Mammary epithelial cell (primary cell): ENCODE results near the gene DRC7.

Experiments used
- CTCF ChIP-seq, 2 donors: IDR thresholded peaks in 1 of 2; conservative IDR thresholded peaks in 1 of 2; 2 replicates each; pipeline ENCODE4 v1.5.1; 2011 to 2012; ENCODE audit warnings: inconsistent platforms in 2 of 2, low read length in 2 of 2, mild to moderate bottlenecking in 2 of 2, control low read depth in 1 of 2, low read depth in 1 of 2; ENCODE audit not compliant: insufficient read depth in 1 of 2; ENCODE audit errors: extremely low read depth in 1 of 2
- EZH2 ChIP-seq: IDR thresholded peaks from 2 replicates; pipeline ENCODE4 v1.6.1; 2012; ENCODE audit warnings: low read length, inconsistent platforms, borderline replicate concordance

GRCh38 chr16:57663436-57663835, 31.2 kb upstream of the DRC7 start:
- TF ChIP-seq EZH2: no peak
- no peak for TF ChIP-seq CTCF (conservative IDR thresholded peaks at IDR 0.05 in 1 of 2, IDR thresholded peaks at IDR 0.05 in 1 of 2; ENCODE audit: extremely low read depth in 1 of 2, insufficient read depth in 1 of 2, low read depth in 1 of 2, low read length in 2 of 2)
